NCI-H524 treated with DMSO at 0.1 percent for 48 hours (cell line): ENCODE measurements around the gene ZFYVE26.
"Not testable (repeated sequence)": the region's sequence is repeated elsewhere in the genome, so short reads cannot be mapped to it uniquely, and the experiment has no call there.

ENCODE experiments used
- DNase-seq: peaks from one replicate; lab custom pipeline; 2025; lab: John Stamatoyannopoulos, UW

The ZFYVE26 gene

DNA sequence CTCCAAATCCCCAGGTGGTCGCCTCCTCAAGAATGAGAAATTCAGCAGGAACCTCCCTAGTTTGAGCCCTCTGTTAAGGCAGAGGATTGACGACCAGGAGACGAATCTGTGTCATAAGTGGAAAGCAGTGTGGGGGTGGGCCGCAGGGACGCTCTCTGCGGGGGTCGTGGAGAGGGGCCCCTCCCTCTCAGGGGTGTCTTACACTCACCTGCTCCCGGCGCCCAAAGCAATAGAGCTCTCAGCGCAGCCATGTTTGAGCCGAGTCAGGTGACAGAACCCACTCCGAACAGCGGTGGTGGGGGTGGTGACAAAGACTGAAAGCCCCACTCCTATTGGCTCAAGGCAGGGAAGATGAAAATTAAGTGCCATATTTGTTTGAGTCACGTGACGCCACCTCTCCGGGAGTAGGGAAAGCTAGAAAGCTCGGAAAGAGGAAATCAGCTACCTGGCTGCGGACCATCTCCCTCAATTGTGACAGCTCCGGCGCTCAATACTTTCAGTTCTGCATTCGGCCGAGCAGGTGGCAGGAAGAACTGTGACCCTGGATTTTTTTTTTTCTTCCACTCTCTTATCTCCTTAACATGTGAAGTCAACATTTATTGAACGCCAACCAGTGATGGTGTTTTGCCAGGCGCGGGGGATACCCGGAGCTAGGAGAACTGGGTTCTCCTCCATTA, at the start of gene ZFYVE26:
Gene ZFYVE26, minus strand, starts transcription at position 265 of the 677 bp plus-strand sequence. CDS start 627 bp downstream, outside the sequence.
- peak; percentile 98 for DNase-seq

- DNase-seq, result no peak
Measured at GRCh38 chr14:67863223-67863622, 46.8 kb upstream of the ZFYVE26 start.

GRCh38 chr14:67859169-67859749, 42.9 kb upstream of the ZFYVE26 start:
- no peak for DNase-seq

GRCh38 chr14:67857778-67858350, 41.5 kb upstream of the ZFYVE26 start:
- no peak for DNase-seq

DNA sequence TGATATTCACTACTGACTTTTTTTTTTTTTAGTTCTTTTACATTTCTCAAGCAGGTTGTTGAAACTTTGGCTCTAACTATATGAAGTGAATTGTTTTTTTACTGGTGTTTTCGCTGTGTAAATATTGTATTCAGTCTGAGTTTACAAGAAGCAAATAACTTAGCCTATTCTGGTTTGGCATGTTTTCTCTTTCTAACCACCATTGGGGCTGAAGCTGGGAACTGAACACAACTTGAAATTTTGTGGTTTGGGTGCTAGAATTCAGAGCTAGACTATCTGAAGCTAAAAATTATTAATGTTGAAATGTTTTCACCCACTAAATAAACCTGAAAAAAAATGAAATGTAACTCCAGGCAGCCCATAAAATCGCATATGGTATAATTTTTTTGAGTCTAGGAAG, 40.4 kb upstream of the ZFYVE26 start:
- DNase-seq, result no peak

GRCh38 chr14:67853715-67854114, 37.3 kb upstream of the ZFYVE26 start:
- DNase-seq, result no peak

DNA sequence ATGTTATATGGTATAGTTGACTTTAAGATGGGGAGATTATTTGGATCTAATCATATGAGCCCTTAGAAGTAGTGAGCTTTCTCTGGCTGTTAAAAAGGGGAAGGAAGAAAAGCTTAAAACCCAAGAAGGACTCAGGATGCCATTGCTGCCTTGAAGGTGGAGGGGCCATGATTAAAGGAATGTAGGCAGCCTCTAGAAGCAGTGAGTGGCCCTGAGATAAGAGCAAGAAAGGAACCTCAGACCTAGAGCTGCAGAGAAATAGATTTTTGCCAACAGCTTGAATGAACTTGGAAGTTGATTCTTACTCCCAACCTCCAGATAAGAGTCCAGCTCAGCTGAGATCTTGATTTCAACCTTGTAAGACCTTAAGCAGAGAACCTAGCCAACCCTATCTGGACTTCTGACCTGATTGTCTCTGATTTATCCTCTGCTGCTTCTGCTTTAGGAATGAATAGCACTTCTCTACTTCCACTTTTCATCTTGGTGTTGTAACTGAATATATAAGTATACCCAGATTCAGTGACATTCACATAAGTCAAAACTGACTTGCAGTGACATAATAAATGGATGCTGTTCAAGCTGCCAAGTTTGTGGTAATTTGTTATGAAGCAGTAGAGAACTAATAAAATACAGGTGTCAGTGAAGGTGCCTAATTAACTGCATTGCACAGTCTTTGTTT, 36.7 kb upstream of the ZFYVE26 start:
- no peak for DNase-seq

DNA sequence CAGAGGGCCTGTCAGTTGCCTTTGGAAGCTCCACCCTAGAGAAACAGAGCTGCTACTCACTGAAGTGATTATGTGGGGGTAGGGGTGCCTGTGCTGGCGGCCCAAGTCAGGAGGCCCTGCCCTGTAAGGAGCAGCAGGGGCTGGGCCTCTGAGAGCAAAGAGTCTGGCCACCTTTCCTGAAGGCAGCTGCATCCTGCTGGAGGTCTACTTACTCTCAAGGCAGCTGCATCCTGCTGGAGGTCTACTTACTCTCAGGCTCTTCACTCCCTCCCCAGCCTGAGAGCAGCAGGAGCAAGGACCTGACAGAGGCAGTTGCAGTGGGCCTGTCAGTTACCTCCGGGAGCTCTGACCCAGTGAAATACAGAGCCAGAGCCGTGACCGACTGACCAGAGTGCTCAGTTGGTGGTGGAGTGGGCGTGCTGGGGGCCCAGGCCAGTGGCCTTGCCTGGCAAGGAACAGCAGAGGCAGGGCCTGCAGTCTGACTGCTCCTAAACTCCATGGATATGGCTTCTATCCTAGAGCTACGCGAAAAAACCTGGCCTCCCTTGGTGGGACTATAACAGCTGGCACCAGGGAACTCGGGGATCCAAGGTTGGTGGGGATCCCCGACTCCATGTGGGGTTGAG, 35.5 kb upstream of the ZFYVE26 start:
- DNase-seq, result no peak

- no peak for DNase-seq
Measured at GRCh38 chr14:67850066-67850830, 33.9 kb upstream of the ZFYVE26 start.

DNA sequence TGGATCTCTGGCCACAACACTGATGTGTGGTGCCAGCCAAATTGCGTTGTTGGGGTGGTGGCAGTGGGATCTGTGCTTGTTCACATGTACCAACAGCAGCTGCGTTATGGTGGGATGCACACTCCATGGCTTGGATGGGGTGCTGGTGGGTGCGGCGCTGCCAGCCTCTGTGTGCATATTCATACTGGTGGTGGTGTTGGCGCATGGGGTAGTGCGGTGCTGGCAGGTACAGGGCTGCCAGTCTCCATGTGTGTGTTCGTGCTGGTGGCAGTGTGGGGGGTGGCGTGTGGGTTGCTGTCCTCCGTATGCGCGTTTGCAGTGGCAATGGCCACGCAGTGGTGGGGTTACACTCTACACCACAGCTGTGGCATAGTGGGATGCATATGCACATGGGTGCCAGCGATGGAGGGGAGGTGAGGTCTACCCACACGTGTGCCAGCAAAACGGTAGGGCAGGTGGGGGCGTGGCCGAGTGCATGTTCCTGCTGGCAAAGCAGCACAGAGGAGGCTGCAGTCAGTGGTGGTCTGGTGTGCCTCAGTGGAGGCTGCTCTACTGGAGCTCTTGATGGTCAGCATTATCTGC, 29.7 kb upstream of the ZFYVE26 start:
- no peak for DNase-seq

DNA sequence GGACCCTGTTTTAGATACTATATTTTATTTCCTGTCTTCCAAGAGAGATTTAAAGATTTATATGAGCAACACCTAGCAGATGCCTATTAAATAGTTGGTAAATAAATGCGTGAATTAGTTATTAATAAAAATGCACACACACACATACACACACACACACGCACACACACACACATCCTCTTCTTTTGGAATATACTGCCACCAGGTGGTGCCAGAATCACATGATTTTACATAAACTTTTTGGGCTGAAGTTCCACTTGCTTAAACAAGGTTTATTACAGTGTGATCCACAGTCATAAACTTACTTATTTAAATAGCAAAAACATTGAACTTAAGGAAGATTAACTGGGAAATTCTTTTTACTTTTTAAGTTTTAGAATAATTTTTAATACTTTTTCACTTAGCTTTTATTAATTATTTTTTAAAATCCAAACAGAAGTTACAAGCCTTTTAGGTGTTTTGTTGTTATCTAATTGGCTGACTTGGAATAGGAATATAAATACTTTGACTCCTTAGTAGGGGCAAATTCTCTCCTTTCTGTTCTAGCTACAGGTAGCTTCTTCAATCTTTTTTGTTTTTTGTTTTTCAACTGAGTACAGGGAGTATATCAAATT, 20.7 kb upstream of the ZFYVE26 start:
- peak; percentile 42 for DNase-seq

- DNase-seq, result no peak
Measured at GRCh38 chr14:67835596-67835995, 19.2 kb upstream of the ZFYVE26 start.

- no peak for DNase-seq
Measured at GRCh38 chr14:67833403-67833802, 17.0 kb upstream of the ZFYVE26 start.

DNA sequence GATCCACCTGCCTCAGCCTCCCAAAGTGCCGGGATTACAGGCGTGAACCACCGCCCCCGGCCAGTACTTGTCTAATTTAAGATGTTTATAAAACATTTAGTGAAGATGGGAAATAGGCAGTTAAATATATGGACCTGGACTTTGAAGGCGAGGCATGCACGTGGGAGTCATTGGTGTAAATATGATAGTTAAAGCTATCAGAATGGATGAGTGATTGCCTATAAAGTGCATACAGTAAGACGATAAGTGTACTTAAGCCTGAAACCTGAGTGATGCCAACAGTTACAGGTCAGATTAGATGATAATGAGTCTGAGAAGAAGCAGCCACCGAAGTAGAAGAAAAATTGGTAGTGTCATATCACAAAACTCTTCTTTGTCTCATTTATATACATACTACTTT, 14.7 kb upstream of the ZFYVE26 start:
- DNase-seq, result no peak

DNA sequence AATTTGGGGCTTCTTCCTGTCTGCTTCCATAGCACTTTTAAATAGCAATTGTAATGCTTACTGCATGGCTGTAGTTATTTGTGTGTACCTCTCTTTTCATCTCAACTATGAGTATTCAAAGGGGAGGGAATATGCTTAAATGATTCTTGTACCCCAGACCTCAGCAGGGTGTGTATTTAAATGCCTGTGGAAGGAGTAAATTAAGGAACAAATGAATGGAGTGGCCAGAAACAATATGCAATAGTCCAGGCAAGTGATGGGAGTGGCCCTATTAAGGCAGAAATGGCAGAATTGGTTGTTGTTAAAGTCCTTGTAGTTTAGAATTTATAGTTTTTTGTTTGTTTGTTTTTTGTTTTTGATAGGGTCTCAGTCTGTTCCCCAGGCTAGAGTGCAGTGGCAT, 4.7 kb upstream of the ZFYVE26 start:
- DNase-seq, result no peak

GRCh38 chr14:67820428-67820971, 4.1 kb upstream of the ZFYVE26 start:
- DNase-seq, result no peak

DNA sequence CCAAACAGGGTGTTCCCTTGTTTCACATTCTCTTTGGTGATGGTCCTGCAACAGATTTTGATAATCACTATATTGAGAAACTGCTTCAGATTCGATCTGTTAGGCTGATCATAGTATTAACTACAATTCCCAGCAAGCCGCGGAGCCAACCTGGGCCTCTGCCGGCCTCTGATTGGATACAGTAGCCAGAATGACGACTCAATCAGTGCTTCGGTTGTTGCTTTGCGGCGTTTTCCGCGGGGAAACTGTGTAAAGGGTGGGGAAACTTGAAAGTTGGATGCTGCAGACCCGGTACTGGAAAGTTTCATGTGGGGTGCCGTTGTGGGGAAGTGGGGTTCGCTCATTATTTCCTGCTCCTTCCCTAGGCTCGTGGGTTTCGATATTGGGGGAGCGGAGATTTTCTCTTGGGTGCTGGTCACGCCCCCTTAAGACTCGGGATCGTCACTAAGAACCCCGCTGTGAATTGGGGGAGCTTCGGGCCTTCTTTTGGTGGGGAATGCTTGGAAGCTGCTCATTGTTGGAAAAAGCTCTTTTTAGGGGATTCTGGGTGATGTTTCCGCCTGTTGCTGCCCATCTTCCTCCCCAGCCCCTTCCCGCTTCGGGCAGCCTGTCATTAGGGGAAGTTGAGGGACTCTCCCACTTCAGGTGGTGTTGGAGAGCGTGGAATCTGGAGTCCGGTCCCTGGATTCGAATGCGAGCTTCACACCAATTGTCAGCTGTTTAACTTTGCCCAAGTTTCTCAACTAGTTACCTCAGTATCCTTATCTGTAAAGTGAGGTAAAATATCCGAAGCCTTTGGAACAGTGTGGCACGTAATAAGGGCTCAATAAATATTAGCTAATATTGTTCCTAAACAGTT, 3.4 kb upstream of the ZFYVE26 start, which contains the start of gene RAD51B:
Gene RAD51B, plus strand, starts transcription at position 217 of the 859 bp plus-strand sequence.
- peak; percentile 43 for DNase-seq

GRCh38 chr14:67818476-67818875, 2.1 kb upstream of the ZFYVE26 start:
- not testable (repeated sequence) for DNase-seq

GRCh38 chr14:67817750-67818438, 1.5 kb upstream of the ZFYVE26 start:
- no peak for DNase-seq
